Activated T-helper 1 cell treated with anti-CD3 and anti-CD28 coated beads, Interleukin-12 subunit alpha, Interleukin-12 subunit beta, Interleukin-2, Interleukin-4 antibody, amounts not matched to agents 30 ng/mL and 10 ng/mL and 1 ng/mL, durations not matched to agents 14 hours and 24 hours and 36 hours (primary cell): ENCODE data around the gene METTL18. TPM values are rescaled to one million over a fixed set of nuclear protein-coding genes. Genes with fewer than 3 reads are reported as not detected.
A peak's percentile ranks its signal among the peaks of the same experiment; 100 is the strongest.
"Not testable (repeated sequence)": the region's sequence is repeated elsewhere in the genome, so short reads cannot be mapped to it uniquely, and the experiment has no call there.

Experiments used
- DNase-seq: peaks from one replicate; pipeline ENCODE4 v3.0.0; 2021; ENCODE audit warnings: low spot score
- H3K27ac Mint-ChIP-seq: one replicate; pipeline ENCODE4 v1.8.0; 2021; ENCODE audit warnings: mild to moderate bottlenecking, mixed read lengths
- H3K27me3 Mint-ChIP-seq: one replicate; pipeline ENCODE4 v1.8.0; 2022; ENCODE audit warnings: mild to moderate bottlenecking, moderate library complexity, mixed read lengths; ENCODE audit not compliant: insufficient read depth
- H3K36me3 Mint-ChIP-seq: one replicate; pipeline ENCODE4 v1.8.0; 2021; ENCODE audit warnings: low read depth, mixed read lengths
- H3K4me1 Mint-ChIP-seq: one replicate; pipeline ENCODE4 v1.8.0; 2021; ENCODE audit warnings: low read depth, mixed read lengths
- H3K4me3 Mint-ChIP-seq: one replicate; pipeline ENCODE4 v1.8.0; 2021; ENCODE audit warnings: mild to moderate bottlenecking, moderate library complexity, mixed read lengths
- H3K9me3 Mint-ChIP-seq: one replicate; pipeline ENCODE4 v1.8.0; 2021; ENCODE audit warnings: mixed read lengths
- intact Hi-C: fragments of 100-400 bp; cut with micrococcal nuclease; formaldehyde crosslinking; loops from one replicate; pipeline ENCODE4 v1.15.1; 2024
- total RNA-seq: library from RNA; stranded (reverse); gene quantifications from 2 replicates; pipeline ENCODE4 v1.2.3, GENCODE V29; 2022

The METTL18 gene
- total RNA-seq, result 9.0 and 9.3 TPM in 2 replicates

GRCh38 chr1:169794530-169795416, at the start of gene METTL18:
Gene METTL18, minus strand, starts transcription at chr1:169794907. Its CDS starts 1,212 bp downstream, at chr1:169793695.
- intact Hi-C loops, result loop anchor here (1.0 to 10.0 kb wide), 11 partner anchors 11 to 1690 kb away; partner anchors contain the start of genes GORAB, KIFAP3, NME7 and PRRC2C
- Mint-ChIP-seq H3K4me3 (peak within 1 kb of the TSS; percentile 87), H3K4me1 (peaks cover 55% of the 10 kb centered on the region), H3K27me3 (no peaks in the 10 kb centered on the region), H3K9me3 (no peaks in the 10 kb centered on the region), H3K27ac (peak within 1 kb of the TSS; percentile 86), H3K36me3 (peaks cover 22% of the 10 kb centered on the region)
- DNase-seq, result peak; percentile 90

- Mint-ChIP-seq H3K27me3 (no peaks in the 10 kb centered on the region), H3K9me3 (peaks cover 21% of the 10 kb centered on the region), H3K4me3 (no peak overlapping the region), H3K27ac (no peak overlapping the region), H3K36me3 (peaks cover 53% of the 10 kb centered on the region), H3K4me1 (no peaks in the 10 kb centered on the region)
- DNase-seq, result no peak
- intact Hi-C loops, result no loop called here
Measured at GRCh38 chr1:169838942-169839341, 44.2 kb upstream of the METTL18 start.

- H3K9me3 Mint-ChIP-seq, result peaks cover 21% of the 10 kb centered on the region
- H3K4me1 Mint-ChIP-seq, result no peaks in the 10 kb centered on the region
- DNase-seq, result no peak
- H3K27me3 Mint-ChIP-seq, result no peaks in the 10 kb centered on the region
- H3K27ac Mint-ChIP-seq, result no peak overlapping the region
- intact Hi-C loops, result no loop called here
- H3K4me3 Mint-ChIP-seq, result no peak overlapping the region
- H3K36me3 Mint-ChIP-seq, result peaks cover 48% of the 10 kb centered on the region
Measured at GRCh38 chr1:169836198-169836597, 41.5 kb upstream of the METTL18 start.

- H3K4me3 Mint-ChIP-seq, result no peak overlapping the region
- DNase-seq, result no peak
- intact Hi-C loops, result no loop called here
- no peak overlapping the region for H3K27ac Mint-ChIP-seq
- H3K27me3 Mint-ChIP-seq, result no peaks in the 10 kb centered on the region
- no peaks in the 10 kb centered on the region for H3K4me1 Mint-ChIP-seq
- peaks cover 18% of the 10 kb centered on the region for H3K9me3 Mint-ChIP-seq
- H3K36me3 Mint-ChIP-seq, result peaks cover 47% of the 10 kb centered on the region
Measured at GRCh38 chr1:169835647-169836046, 40.9 kb upstream of the METTL18 start.

DNA sequence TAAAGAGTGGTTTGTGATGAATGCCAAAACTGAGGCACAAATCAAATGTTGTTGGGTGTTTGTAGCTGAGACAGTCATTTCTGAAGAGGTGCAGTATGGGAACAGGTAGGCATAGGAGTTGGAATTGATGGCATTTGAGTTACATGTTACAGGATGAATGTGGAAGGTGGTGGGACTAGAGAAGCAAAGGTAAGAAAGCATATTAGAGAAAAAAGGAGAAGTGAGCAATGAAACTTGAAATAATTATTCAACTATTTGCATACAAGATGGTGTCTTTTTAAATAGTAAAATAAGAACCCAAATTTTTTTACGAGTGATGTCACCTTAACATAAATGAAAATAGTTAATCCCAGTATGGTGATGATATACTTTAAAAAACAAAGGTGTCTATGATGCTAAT, 40.2 kb upstream of the METTL18 start:
- H3K27me3 Mint-ChIP-seq, result no peaks in the 10 kb centered on the region
- DNase-seq, result no peak
- H3K9me3 Mint-ChIP-seq, result peaks cover 13% of the 10 kb centered on the region
- no peak overlapping the region for H3K4me3 Mint-ChIP-seq
- no peak overlapping the region for H3K27ac Mint-ChIP-seq
- H3K36me3 Mint-ChIP-seq, result peaks cover 44% of the 10 kb centered on the region
- H3K4me1 Mint-ChIP-seq, result no peaks in the 10 kb centered on the region
- intact Hi-C loops, result no loop called here

GRCh38 chr1:169833179-169833901, 38.6 kb upstream of the METTL18 start:
- no peak overlapping the region for H3K27ac Mint-ChIP-seq
- no peaks in the 10 kb centered on the region for H3K9me3 Mint-ChIP-seq
- no peak for DNase-seq
- no peak overlapping the region for H3K4me3 Mint-ChIP-seq
- intact Hi-C loops, result no loop called here
- peaks cover 2% of the 10 kb centered on the region for H3K4me1 Mint-ChIP-seq
- peaks cover 34% of the 10 kb centered on the region for H3K36me3 Mint-ChIP-seq
- H3K27me3 Mint-ChIP-seq, result no peaks in the 10 kb centered on the region

DNA sequence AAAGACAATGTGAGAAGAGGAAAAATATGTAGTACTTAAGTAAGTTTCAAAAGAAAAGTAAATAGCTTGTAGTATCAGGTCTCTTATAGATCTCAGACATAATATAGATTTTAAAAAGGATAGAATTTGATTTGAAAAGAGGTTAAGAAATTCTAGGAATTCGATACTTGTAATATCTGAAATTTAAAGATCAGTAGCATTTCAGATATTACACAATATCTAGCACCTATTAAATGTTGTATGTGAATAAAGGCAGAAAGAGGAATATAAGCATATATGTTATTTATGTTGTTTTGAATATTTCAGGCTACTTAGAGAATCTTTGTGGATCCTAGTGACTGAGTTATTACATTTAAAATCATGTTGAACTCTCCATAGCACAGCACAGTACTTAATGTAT, 35.0 kb upstream of the METTL18 start:
- Mint-ChIP-seq H3K4me1 (peaks cover 6% of the 10 kb centered on the region), H3K36me3 (peaks cover 28% of the 10 kb centered on the region)
- intact Hi-C loops, result no loop called here

DNA sequence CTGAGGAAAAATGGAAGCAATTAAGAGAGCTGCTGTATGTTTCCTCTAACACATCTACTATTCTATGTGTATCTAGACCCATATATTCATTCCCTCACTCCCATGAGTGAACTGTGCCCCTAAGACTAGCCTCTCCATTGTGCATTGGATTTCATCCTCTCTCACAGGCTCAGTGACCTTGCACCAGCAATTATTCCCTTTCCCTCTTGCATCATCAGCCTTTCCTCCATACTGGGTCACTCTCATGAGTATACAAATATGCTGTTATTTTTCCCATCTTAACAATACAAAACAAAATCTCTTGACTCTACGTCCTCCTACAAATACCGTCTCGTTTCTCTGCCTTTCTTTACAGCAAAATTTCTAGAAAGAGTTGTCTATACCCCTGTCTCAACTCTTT, 29.4 kb upstream of the METTL18 start:
- intact Hi-C loops, result no loop called here
- Mint-ChIP-seq H3K27ac (no peak overlapping the region), H3K27me3 (no peaks in the 10 kb centered on the region), H3K4me3 (no peak overlapping the region), H3K9me3 (no peaks in the 10 kb centered on the region), H3K36me3 (peaks cover 19% of the 10 kb centered on the region), H3K4me1 (peaks cover 13% of the 10 kb centered on the region)
- no peak for DNase-seq

More for the DNA sequence above, 35.0 kb upstream of the METTL18 start:
- no peak for DNase-seq
- H3K27ac Mint-ChIP-seq, result no peak overlapping the region
- H3K4me3 Mint-ChIP-seq, result no peak overlapping the region
- no peaks in the 10 kb centered on the region for H3K27me3 Mint-ChIP-seq
- no peaks in the 10 kb centered on the region for H3K9me3 Mint-ChIP-seq

GRCh38 chr1:169821500-169821899, 26.8 kb upstream of the METTL18 start:
- Mint-ChIP-seq H3K9me3 (no peaks in the 10 kb centered on the region), H3K4me1 (peaks cover 8% of the 10 kb centered on the region), H3K4me3 (no peak overlapping the region), H3K36me3 (peaks cover 21% of the 10 kb centered on the region), H3K27ac (no peak overlapping the region), H3K27me3 (no peaks in the 10 kb centered on the region)
- intact Hi-C loops, result no loop called here
- DNase-seq, result no peak

- intact Hi-C loops, result no loop called here
- Mint-ChIP-seq H3K36me3 (peaks cover 23% of the 10 kb centered on the region), H3K27ac (no peak overlapping the region), H3K4me3 (no peak overlapping the region), H3K27me3 (no peaks in the 10 kb centered on the region), H3K9me3 (no peaks in the 10 kb centered on the region), H3K4me1 (no peaks in the 10 kb centered on the region)
- no peak for DNase-seq
Measured at GRCh38 chr1:169816617-169817016, 21.9 kb upstream of the METTL18 start.

DNA sequence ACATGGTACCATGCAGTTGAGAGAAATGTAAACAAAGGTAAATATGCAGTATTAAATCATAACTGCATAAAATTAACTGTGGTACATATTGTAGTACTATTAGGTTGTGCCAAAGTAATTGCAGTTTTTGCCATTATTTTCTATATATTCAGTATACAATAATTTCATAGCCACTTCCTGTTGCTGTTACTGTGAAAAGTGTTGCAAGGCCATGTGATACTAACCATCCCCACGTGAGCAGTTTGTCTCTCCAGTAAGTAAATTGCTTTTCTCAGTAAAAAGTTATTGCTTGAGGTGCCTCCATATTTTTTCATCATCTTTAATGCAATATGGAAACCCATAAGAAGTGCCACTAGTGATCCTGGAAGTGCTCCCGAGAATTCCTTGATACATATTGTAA, 19.6 kb upstream of the METTL18 start:
- no peak for DNase-seq
- Mint-ChIP-seq H3K36me3 (peaks cover 24% of the 10 kb centered on the region), H3K4me1 (peaks cover 2% of the 10 kb centered on the region), H3K9me3 (no peaks in the 10 kb centered on the region), H3K27ac (no peak overlapping the region), H3K4me3 (no peak overlapping the region), H3K27me3 (no peaks in the 10 kb centered on the region)
- intact Hi-C loops, result no loop called here

DNA sequence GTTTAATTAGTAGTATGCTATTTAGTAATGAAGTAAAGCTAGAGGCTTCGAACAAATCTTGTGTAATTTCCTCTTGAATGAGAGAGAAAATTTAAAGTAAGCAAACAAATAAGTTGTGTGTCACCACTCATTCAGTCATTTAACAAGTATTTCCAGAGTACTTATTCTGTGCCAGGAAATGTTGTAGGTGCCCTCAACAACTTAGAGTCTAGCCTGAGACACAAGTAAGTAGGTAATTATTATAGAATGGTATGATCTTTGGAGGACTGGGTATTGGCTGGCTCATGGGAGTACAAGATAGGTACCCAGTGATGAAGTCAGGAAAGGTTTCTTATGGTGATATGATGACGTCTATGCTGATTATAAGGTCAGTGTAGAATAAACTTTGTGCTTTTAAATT, 17.4 kb upstream of the METTL18 start:
- Mint-ChIP-seq H3K27me3 (no peaks in the 10 kb centered on the region), H3K9me3 (no peaks in the 10 kb centered on the region), H3K4me3 (no peak overlapping the region), H3K36me3 (peaks cover 27% of the 10 kb centered on the region), H3K4me1 (peaks cover 6% of the 10 kb centered on the region), H3K27ac (no peak overlapping the region)
- intact Hi-C loops, result no loop called here
- no peak for DNase-seq

GRCh38 chr1:169811418-169812035, 16.8 kb upstream of the METTL18 start:
- H3K4me3 Mint-ChIP-seq, H3K27me3 Mint-ChIP-seq, intact Hi-C loops, H3K9me3 Mint-ChIP-seq, H3K27ac Mint-ChIP-seq, DNase-seq, H3K4me1 Mint-ChIP-seq: not testable (repeated sequence)
- peaks cover 31% of the 10 kb centered on the region for H3K36me3 Mint-ChIP-seq
